GM18519 (cell line): ENCODE data around the gene GOLGA6C.
"Not testable (repeated sequence)": the region's sequence is repeated elsewhere in the genome, so short reads cannot be mapped to it uniquely, and the experiment has no call there.

ENCODE experiments used
- ATAC-seq: cut with Tn5 transposase; IDR thresholded peaks from one replicate; pipeline ENCODE4 v1.9.1; 2021; ENCODE audit warnings: mild to moderate bottlenecking, moderate library complexity; ENCODE audit not compliant: unreplicated experiment, low FRiP score

Gene GOLGA6C

DNA sequence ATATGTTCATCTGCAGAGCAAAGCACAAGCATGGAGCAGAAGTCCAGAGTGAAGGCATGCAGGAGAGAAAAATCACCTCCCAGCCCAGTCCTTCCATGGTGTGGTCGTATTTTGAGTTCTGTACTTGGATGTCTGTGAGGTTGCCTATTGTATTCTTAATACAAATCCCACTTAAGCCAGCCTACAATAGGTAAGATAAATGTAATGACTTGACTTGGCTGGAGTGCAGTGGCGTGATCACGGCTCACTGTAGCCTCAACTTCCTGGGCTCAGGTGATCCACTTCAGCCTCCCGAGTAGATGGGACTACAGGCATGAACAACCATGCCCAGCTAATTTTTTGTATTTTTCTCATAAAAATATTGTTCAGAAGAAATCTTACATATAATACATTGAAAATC, 6.8 kb upstream of the GOLGA6C start:
- ATAC-seq = not testable (repeated sequence)

DNA sequence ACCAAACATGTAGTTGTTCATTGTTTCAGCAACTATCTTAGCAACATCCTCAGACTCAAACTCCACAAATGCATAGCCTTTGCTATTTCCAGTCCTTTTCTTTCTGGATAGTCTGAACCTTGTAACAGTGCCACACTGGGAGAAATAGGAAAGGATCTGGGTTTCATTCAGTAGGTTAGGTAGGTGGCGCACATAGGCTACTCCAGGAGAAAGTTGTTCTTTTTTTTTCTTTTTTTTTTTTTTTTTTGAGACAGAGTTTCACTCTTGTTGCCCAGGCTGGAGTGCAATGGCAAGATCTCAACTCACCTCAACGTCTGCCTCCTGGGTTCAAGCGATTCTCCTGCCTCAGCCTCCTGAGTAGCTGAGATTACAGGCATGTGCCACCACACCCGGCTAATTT, 5.8 kb upstream of the GOLGA6C start:
- not testable (repeated sequence) for ATAC-seq

DNA sequence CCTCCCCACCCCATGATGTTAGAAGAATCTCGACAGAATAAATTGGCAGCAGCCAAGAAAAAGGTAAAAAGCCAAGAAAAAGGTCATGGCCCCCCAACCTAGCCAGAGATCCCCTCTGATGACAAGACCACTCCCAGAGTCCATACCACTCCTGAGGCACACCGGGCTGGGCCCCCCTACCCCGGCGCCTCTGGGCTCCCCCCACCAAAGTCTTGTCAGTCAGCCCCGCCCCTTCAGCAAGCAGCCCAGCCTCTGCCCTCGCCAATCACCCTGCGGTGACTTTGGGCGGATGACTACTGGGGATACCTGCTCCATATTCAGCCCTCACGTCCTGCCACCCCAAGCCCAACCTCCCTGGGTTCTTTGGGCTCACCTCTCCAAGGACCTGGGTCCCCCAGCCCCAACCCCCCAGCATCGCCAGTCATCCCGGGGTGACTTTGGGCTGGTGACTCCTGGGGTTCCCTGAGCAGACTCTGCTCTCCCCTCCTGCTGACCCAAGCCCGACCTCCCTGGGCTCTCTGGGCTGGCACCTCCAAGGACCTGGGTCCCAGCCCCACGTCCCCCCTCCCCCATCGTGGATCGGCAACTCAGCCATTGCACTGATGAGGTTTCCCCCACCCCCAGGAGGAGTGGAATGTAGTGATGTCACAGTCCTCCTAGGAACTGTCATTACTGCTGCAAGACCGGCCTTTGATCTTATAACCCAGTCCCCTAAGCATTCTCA, 648 bp downstream of the GOLGA6C start:
- ATAC-seq = not testable (repeated sequence)

DNA sequence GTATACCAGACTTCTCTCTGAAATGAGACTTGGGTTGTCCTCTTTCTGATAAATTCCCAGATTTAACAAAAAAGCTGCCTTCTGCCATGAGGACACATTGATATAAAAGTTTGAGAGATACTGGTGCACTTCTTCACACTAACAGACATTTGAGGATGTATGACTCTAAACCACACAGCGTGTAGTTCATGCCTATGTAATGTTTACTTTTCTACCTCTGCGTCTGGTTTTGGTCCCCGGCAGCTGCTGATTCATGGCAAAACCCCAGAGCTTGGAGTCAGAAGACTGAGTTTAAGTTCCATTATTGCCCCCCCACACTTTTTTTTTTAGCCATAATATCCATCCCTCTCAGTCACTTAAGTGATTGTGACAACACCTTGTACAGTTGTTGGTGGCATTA, 1.7 kb downstream of the GOLGA6C start:
- ATAC-seq = not testable (repeated sequence)

DNA sequence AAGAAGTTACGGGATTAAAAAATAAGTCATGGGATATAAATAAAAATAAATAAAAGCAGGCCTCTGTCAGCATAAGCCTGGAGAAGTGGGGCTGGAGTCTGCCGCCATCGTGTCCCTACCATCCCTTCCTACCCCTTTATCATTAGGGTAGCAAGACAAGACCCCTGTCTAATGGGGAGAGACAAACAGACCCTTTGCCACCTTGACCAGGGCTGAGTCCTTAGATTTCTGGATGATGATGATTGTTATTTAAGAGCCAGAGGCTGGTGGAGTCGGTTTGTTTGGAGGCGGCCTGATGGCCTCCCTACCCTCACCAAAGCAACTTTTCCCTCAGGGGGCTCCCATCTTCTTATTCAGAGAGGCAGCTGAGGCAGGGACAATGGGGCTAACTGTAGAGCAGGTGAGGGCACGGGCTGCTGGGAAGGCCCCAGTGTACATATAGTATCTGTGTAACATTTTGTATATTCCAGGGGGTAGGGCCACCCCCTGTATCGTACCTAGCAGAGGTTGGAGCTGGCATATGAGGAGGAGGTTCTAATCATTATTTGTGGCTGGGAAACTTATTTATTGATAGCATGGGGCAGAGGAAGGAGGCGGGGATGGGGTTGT, 15.7 kb downstream of the GOLGA6C start:
- not testable (repeated sequence) for ATAC-seq

DNA sequence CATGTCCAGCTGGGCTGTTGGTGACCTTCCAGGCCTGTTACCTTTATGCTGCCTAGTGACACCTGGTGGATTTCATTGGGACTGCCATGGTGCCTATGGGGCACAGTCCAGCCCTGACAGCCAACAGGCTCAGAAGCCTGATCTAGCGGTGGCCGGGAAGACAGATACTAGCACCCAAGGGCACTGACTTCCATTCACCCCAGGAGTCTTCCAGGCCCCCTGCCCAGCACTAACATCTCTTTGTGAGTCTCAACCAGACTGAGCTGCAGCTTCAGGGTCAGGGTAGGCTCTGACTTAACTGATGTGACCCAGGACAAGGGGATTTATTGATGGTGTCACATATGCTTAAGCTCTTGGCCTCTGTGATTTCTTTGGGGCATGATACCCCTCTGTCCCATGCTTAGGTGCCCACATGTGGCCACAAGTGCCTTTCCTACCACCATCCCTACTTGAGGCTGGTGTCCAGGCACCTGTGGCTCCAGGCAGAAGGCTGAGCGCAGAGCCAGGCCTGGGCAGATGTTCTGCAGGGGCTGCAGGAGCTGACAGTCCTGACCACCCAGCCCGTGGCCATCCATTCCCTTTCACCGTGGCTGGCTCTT, 16.5 kb downstream of the GOLGA6C start:
- peak; percentile 61 for ATAC-seq

DNA sequence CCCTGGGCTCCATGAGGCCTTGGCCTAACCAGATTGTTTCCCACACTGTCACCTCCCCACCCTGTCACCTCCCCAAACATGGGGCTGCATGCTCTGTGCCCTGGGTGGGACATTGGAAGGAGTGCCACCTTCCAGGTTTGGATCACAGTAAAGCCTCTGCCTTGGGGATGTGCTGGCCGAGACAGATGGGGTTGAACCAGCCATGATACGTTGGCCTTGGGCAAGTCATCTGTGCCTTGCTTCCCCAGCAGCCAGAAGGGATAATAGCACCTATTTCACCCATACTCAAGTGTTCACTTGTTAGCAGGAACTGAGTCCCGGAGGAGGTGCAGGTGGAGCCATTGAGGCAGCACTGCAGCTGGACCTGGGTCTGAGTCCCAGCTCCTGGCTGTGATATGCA, 17.5 kb downstream of the GOLGA6C start:
- ATAC-seq = not testable (repeated sequence)

DNA sequence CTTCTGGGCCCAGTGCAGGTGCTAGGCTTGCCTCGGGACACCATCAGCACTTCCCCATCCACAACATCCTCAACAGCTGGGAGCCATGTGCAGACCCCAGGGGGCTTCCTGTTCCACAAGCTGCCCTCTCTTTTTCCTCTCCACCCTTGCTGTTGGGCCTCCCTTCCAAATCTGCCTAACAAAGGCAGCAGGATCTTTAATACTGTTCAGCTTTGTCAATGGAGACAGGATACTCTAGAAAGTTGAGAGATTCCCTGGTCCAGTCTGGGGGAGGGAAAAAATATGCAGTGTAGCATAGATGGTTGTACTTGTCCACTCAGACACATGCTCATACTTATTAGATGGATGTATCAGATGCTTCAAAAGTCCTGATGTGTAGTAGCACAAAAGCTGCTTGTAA, 20.4 kb downstream of the GOLGA6C start:
- not testable (repeated sequence) for ATAC-seq

DNA sequence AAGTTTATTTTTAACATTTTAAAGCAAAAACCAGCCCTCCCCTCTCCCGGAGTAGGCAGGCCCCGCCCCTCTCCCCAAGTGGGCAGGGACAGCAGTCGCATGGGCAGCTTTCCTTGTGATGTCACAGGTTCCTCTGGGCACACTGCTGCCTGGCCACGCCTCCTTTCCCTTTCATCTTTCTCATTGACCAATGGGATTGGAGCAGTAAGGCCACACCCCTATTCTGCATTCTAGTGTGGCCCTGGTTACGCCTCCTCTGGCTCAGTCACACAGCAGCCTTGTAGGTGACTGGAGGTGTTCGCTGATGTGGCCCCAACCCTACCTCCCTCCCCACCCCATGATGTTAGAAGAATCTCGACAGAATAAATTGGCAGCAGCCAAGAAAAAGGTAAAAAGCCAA, 24.4 kb downstream of the GOLGA6C start, which contains the start of gene GOLGA6D:
Gene GOLGA6D, plus strand, starts transcription at position 264 of the 400 bp plus-strand sequence. Its CDS starts 41 bp downstream, at position 305.
- ATAC-seq = not testable (repeated sequence)

DNA sequence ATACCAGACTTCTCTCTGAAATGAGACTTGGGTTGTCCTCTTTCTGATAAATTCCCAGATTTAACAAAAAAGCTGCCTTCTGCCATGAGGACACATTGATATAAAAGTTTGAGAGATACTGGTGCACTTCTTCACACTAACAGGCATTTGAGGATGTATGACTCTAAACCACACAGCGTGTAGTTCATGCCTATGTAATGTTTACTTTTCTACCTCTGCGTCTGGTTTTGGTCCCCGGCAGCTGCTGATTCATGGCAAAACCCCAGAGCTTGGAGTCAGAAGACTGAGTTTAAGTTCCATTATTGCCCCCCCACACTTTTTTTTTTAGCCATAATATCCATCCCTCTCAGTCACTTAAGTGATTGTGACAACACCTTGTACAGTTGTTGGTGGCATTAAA, 26.0 kb downstream of the GOLGA6C start:
- ATAC-seq = not testable (repeated sequence)

DNA sequence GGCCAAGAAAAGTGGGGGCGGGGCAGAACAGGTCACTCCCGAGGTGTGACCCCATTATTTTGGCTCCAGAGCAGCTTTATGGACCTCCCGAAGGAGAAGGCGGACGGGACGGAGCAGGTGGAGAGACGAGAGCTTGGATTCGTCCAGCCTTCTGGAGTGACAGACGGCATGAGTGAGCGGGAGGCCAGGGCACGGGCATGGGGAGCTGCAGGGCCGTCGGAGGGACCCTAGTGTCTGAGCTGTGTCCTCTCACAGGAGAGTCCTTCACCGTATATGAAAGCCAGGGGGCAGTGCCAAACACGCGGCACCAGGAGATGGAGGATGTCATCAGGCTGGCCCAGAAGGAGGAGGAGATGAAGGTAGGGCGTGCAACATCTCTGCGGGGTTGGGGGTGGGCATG, 35.5 kb downstream of the GOLGA6C start:
- not testable (repeated sequence) for ATAC-seq

DNA sequence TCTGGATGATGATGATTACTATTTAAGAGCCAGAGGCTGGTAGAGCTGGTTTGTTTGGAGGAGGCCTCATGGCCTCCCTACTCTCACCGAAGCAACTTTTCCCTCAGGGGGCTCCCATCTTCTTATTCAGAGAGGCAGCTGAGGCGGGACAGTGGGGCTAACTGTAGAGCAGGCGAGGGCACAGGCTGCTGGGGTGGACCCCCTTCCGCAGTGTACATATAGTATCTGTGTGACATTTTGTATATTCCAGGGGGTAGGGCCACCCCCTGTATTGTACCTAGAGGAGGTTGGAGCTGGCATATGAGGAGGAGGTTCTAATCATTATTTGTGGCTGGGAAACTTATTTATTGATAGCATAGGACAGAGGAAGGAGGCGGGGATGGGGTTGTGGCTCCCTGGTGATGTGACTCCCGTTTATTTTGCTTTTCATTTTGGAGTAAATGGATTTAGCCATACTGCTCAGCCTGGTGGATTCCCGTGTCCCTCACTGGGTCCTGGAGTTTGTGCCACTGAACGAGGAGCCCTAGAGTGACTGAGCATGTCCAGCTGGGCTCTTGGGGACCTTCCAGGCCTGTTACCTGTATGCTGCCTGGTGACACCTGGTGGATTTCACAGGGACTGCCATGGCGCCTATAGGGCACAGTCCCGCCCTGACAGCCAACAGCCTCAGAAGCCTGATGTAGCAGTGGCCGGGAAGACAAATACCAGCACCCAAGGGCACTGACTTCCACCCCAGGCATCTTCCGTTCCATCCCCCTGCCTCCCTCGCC, 40.6 kb downstream of the GOLGA6C start:
- not testable (repeated sequence) for ATAC-seq

DNA sequence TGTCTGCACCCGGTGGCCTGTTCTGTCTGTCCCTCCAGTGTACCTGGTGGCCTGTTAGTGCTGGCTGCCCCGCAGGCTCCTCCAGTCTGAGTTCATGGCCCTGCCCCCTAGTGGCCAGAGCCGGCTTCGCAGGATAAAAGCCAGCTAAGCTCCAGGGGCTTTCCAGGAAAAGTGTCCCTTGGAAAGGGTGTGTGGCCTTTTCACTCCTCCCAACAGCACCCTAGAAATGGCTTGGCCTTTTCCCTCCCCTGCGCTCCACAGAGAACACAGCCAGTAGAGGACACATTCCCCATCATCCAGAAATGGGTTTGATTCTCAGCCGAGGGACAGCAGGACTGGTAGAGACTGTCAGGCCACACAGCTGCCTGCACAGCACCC, 41.2 kb downstream of the GOLGA6C start:
- not testable (repeated sequence) for ATAC-seq

DNA sequence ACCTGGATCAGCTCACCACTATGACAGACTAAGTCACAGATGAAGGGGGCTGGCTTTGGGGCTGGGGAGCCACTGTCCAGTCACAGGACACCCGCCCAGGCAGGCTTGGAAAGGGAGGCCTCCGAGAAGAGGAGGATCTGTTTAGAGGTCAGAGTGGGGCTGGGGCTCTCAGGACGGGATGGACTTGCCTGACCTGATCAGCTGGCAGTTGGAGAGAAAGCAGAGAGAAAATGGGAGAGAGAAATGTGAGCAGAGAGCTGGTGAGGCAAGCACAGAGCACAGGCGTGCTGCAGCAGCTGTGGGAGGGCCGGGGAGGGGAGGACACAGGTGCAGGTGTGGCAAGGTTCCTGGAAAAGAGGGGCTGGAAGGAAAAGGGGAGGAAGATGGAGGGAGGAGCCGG, 41.9 kb downstream of the GOLGA6C start:
- not testable (repeated sequence) for ATAC-seq

DNA sequence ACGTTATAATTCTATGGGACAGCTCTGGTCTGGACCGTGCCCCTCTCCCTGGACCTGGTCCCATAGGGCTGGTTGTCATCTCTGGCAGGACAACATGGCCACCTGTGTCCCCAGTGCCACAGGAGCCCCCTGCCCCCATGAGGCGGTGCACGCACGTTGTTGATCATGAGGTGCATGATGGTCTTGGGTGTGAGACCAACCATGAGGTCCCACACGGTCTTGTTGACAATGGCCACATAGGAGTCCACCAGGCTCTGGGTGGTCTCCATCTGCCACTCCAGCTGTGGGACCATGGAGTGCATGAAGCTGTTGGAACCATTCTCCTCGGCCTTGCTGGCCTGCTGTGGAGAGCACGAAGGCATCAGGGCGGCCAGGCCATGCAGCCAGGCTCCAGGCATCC, 44.2 kb downstream of the GOLGA6C start:
- no peak for ATAC-seq

DNA sequence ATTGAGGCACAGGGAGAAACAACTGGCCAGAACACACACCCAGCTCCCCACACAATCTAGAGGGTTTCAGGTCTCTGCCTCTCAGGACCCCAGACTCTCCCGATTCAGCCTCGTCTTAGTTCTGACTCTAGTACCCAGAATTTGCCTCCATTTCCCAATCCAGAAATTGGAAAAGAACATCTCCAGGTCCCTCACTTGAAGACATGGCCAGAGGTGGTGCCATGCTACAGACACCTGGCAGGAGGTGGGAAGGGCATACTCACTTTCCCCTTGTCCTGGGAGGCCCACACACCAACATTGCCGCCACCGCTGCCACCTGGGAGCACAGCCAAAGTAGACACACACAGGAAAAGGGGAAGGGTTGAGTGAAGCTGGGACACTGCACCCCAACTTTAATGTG, 44.6 kb downstream of the GOLGA6C start:
- not testable (repeated sequence) for ATAC-seq

DNA sequence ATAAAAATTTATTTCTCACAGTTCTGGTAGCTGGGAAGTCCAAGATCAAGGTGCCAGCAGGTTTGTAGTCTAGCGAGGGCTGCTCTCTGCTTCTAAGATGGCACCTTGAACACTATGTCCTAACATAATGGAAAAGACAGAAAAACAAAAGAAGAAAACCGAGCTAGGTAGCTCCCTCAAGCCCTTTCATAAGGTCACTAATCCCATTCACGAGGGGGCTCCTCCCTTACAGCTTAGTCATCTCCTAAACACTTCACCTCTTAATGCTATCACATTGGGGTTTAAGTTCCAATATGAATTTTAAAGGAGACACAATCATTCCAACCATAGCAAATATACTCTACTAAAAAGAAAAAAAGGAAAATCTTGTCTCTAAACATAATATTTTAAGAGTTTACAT, 48.1 kb downstream of the GOLGA6C start:
- ATAC-seq = no peak

DNA sequence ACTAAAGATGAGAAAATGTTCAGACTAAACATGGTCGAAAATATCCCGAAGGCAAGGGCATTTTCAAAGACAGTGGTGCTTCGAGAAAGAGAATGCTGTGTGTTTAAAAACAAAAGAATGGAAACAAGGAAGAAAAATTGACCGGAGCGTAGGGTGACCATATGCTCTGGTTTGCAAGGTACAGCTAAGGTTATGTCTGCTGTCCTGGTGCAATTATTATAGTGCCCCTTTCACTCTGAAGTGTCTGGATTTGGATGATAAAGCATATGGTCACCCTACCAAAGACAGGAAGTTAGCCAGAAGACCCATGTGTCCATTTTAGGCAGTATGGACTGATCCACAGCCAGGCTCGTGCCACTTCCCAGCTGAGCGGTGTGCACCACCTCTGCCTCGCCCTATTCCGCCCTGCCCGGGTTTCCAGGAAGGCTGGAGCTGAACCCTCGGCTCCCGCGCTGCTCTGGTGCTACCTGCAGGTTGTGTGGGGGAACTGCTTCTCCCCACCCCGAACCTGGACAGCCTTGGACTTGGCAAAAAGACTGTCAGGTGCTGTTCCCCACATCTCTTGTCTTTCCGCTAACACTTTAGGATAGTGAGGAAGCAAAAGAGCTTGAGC, 49.8 kb downstream of the GOLGA6C start:
- ATAC-seq = no peak

DNA sequence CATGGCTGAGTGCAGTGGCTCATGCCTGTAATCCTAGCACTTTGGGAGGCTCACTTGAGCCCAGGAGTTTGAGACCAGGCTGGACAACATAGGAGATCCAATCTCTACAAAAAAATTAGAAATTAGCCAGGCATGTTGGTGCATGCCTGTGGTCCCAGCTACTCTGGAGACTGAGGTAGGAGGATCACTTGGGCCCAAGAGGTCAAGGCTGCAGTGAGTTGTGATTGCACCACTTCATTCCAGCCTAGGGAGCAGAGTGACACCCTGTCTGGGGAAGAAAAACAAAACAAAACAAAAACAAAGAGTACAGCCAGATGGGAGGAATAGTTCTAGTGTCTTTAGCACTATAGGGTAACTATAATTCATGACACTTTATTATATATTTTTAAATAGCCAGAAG, 51.6 kb downstream of the GOLGA6C start:
- no peak for ATAC-seq

DNA sequence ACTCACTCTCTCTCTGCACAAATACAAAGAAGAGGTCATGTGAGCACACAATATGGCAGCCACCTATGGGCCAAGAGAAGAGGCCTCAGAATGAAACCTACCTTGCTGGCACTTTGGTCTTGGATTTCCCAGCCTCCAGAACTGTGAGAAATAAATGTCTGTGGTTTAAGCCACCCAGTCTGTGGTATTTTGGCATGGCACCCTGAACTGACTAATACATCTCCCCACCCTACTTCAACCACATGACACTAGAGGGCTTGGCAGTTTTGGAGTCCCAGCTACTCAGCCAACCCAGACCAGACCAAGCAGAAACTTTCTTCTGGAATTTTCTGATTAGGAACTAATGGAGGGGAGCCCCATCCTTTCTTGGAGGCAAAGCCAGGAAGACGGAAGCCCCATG, 54.4 kb downstream of the GOLGA6C start:
- ATAC-seq = not testable (repeated sequence)
